HCT116 (cell line): Measurements from ENCODE around the gene CACNA2D3.

Experiments used
- CTCF ChIP-seq, 3 experiments: fragments of 200-600 bp in 1 of 3; sonication (generic) in 1 of 3; IDR thresholded peaks in 2 of 3; conservative IDR thresholded peaks in 1 of 3; 2 replicates each; pipeline ENCODE4 v1.5.1; 2012 to 2017; ENCODE audit warnings: low read depth in 2 of 3, low read length in 2 of 3, antibody characterized with exemption in 1 of 3, borderline replicate concordance in 1 of 3, control low read depth in 1 of 3, mild to moderate bottlenecking in 1 of 3, mixed read lengths in 1 of 3, mixed run types in 1 of 3, moderate library complexity in 1 of 3; ENCODE audit not compliant: insufficient read depth in 1 of 3
- EZH2 ChIP-seq: fragments of 200-600 bp; sonication (generic); IDR thresholded peaks from 2 replicates; pipeline ENCODE4 v1.6.1; 2017; ENCODE audit warnings: antibody characterized with exemption, mixed run types
- EZH2phosphoT487 ChIP-seq: fragments of 200-600 bp; IDR thresholded peaks from 2 replicates; pipeline ENCODE4 v1.6.1; 2018; ENCODE audit warnings: antibody characterized with exemption, borderline replicate concordance
- POLR2A ChIP-seq: IDR thresholded peaks from 2 replicates; pipeline ENCODE4 v1.7.0; 2011; ENCODE audit warnings: borderline replicate concordance; ENCODE audit not compliant: insufficient read depth, insufficient read length; ENCODE audit errors: extremely low read depth
- POLR2AphosphoS5 ChIP-seq: IDR thresholded peaks from 2 replicates; pipeline ENCODE4 v1.6.1; 2011; ENCODE audit warnings: mild to moderate bottlenecking, low read depth, low read length, moderate library complexity
- RAD21 ChIP-seq: IDR thresholded peaks from 2 replicates; pipeline ENCODE4 v1.6.1; 2012; ENCODE audit warnings: low read depth, mild to moderate bottlenecking
- SP1 ChIP-seq: IDR thresholded peaks from 2 replicates; pipeline ENCODE4 v1.6.1; 2012; ENCODE audit warnings: low read depth
- SRF ChIP-seq: IDR thresholded peaks from 2 replicates; pipeline ENCODE4 v1.6.1; 2012; ENCODE audit warnings: low read depth
- TCF7L2 ChIP-seq: IDR thresholded peaks from 2 replicates; pipeline ENCODE4 v1.7.0; 2011; ENCODE audit warnings: borderline replicate concordance, inconsistent platforms; ENCODE audit not compliant: insufficient read depth, insufficient read length; ENCODE audit errors: extremely low read depth
- YY1 ChIP-seq: IDR thresholded peaks from 2 replicates; pipeline ENCODE4 v1.6.1; 2011; ENCODE audit warnings: low read length, low read depth, moderate library complexity, mild to moderate bottlenecking; ENCODE audit not compliant: insufficient replicate concordance; ENCODE audit errors: extremely low read depth

- TF ChIP-seq POLR2A (no peak), CTCF (IDR thresholded peaks at IDR 0.05 in 2 of 3, conservative IDR thresholded peaks at IDR 0.05 in 1 of 3; ENCODE audit: borderline replicate concordance in 1 of 3, insufficient read depth in 1 of 3, low read depth in 2 of 3, low read length in 2 of 3) (no peak), RAD21 (no peak), SRF (no peak), EZH2phosphoT487 (no peak), TCF7L2 (no peak), EZH2 (no peak), YY1 (no peak), POLR2AphosphoS5 (no peak), SP1 (no peak)
These were observed 510.5 kb downstream of the CACNA2D3 start for GRCh38 chr3:54632834-54633233.
